Measurements from ENCODE around the gene TIAM1. TPM values are rescaled to one million over a fixed set of nuclear protein-coding genes. Genes with fewer than 3 reads are reported as not detected.

The TIAM1 gene
- total and polyA plus RNA-seq, 4 experiments from 2014 or later, result 22.5 to 104 (median 67.4) TPM

DNA sequence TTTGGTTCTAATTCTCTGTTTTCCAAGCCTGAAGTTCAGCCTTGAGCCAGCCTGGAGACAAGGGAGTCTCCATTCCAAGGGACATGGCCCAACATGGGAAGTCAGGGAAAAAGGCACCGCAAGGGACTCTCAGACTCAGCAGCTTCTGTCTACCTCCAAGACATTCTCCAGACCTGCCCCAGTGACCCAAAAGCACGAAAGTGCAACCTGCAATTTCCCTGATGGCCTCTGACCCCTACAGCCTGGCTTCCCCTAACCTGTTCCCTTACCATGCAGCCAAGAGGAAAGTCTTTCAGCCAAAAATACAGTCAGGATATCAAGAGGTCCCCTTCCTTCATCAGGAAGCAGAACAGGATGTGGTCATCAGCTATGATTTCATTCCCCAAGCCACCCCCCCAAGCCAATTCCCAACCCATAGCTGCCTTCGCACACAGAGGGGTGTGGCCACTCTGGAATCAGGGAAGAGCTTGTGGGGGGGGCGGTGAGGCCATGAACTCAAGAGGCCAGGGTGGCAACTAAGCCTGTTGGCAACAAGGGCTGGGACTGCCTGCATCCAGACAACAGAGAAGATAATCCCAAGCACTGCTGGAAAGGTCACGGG, 59.2 kb downstream of the TIAM1 start:
- Mint-ChIP-seq H3K36me3 (peaks cover 4 to 14% of the 10 kb centered on the region in 2 donors), H3K4me1 (peaks cover 22 to 43% (median 28%) of the 10 kb centered on the region in 4 donors), H3K4me3 (peak overlapping the region in 1 of 8 donors; percentile 46), H3K27me3 (no peaks in the 10 kb centered on the region), H3K9me3 (peaks cover 3 to 15% (median 10%) of the 10 kb centered on the region in 8 donors), H3K27ac (peak overlapping the region in 3 of 7 donors; percentile 29 to 72 (median 43))
- Histone ChIP-seq H3K9me3 (ENCODE audit: control insufficient read depth in 1 of 2, low read length in 2 of 2) (no peaks in the 10 kb centered on the region), H3K27me3 (ENCODE audit: insufficient read depth, low read length) (no peaks in the 10 kb centered on the region), H3K4me3 (ENCODE audit: low read length in 2 of 2) (no peak overlapping the region), H3K36me3 (ENCODE audit: insufficient read depth, low read length) (no peaks in the 10 kb centered on the region), H3K27ac (ENCODE audit: low read depth, low read length) (no peak overlapping the region), H3K4me1 (ENCODE audit: insufficient read depth, low read length) (peaks cover 13% of the 10 kb centered on the region)
- ChIA-PET POLR2A (ENCODE audit: partially characterized antibody) (no interaction called here), CTCF (ENCODE audit: partially characterized antibody) (interaction anchor here (0.9 kb wide), 1 partner anchor 97 kb away, joined by 3 read pairs; no protein-coding TSS in a partner anchor)
- intact Hi-C loops (cut with micrococcal nuclease), result no loop called here
- peak in 1 of 5 donors; percentile 26 for DNase-seq

- intact Hi-C loops (cut with micrococcal nuclease), result no loop called here
- peaks cover 20 to 43% (median 28%) of the 10 kb centered on the region in 4 donors for H3K4me1 Mint-ChIP-seq
- H3K4me3 Mint-ChIP-seq, result peak overlapping the region in 6 of 8 donors; percentile 21 to 59 (median 39)
- Histone ChIP-seq H3K4me1 (ENCODE audit: insufficient read depth, low read length) (peaks cover 13% of the 10 kb centered on the region), H3K36me3 (ENCODE audit: insufficient read depth, low read length) (no peaks in the 10 kb centered on the region), H3K4me3 (ENCODE audit: low read length in 2 of 2) (no peak overlapping the region), H3K27ac (ENCODE audit: low read depth, low read length) (no peak overlapping the region), H3K9me3 (ENCODE audit: control insufficient read depth in 1 of 2, low read length in 2 of 2) (no peaks in the 10 kb centered on the region), H3K27me3 (ENCODE audit: insufficient read depth, low read length) (no peaks in the 10 kb centered on the region)
- no peaks in the 10 kb centered on the region for H3K27me3 Mint-ChIP-seq
- ChIA-PET POLR2A (ENCODE audit: partially characterized antibody) (interaction anchor here (1.0 to 1.3 kb wide), 3 partner anchors 10 to 276 kb away, joined by 3 to 7 read pairs (median 3); no protein-coding TSS in a partner anchor), CTCF (ENCODE audit: partially characterized antibody) (no interaction called here)
- peaks cover 3 to 10% (median 7%) of the 10 kb centered on the region in 8 donors for H3K9me3 Mint-ChIP-seq
- peak overlapping the region in 4 of 7 donors; percentile 48 to 81 (median 72) for H3K27ac Mint-ChIP-seq
- DNase-seq, result peak; percentile 25 to 52 (median 40)
- H3K36me3 Mint-ChIP-seq, result peaks cover 4 to 8% of the 10 kb centered on the region in 2 donors
Observed at GRCh38 chr21:31283025-31283424, 61.0 kb downstream of the TIAM1 start.

- H3K27me3 ChIP-seq (ENCODE audit: insufficient read depth, low read length), result no peaks in the 10 kb centered on the region
- H3K4me3 Mint-ChIP-seq, result peak overlapping the region in 6 of 8 donors; percentile 18 to 59 (median 32)
- H3K27ac ChIP-seq (ENCODE audit: low read depth, low read length), result no peak overlapping the region
- peaks cover 18 to 39% (median 27%) of the 10 kb centered on the region in 4 donors for H3K4me1 Mint-ChIP-seq
- peaks cover 13% of the 10 kb centered on the region for H3K4me1 ChIP-seq (ENCODE audit: insufficient read depth, low read length)
- no peak for DNase-seq
- no peak overlapping the region for H3K4me3 ChIP-seq (ENCODE audit: low read length in 2 of 2)
- CTCF ChIA-PET (ENCODE audit: partially characterized antibody), result no interaction called here
- intact Hi-C loops (cut with micrococcal nuclease), result no loop called here
- no peaks in the 10 kb centered on the region for H3K36me3 ChIP-seq (ENCODE audit: insufficient read depth, low read length)
- POLR2A ChIA-PET (ENCODE audit: partially characterized antibody), result interaction anchor here (1.0 to 1.3 kb wide), 2 partner anchors 9 to 277 kb away, joined by 3 to 7 read pairs; no protein-coding TSS in a partner anchor
- peak overlapping the region in 5 of 7 donors; percentile 14 to 81 (median 70) for H3K27ac Mint-ChIP-seq
- peaks cover 0 to 2% of the 10 kb centered on the region in 2 donors for H3K36me3 Mint-ChIP-seq
- H3K9me3 Mint-ChIP-seq, result peaks cover 0 to 4% (median under 1%) of the 10 kb centered on the region in 8 donors
- H3K27me3 Mint-ChIP-seq, result no peaks in the 10 kb centered on the region
- H3K9me3 ChIP-seq (ENCODE audit: control insufficient read depth in 1 of 2, low read length in 2 of 2), result no peaks in the 10 kb centered on the region
Observed at GRCh38 chr21:31282095-31282709, 61.9 kb downstream of the TIAM1 start.

GRCh38 chr21:31281561-31281960, 62.5 kb downstream of the TIAM1 start:
- Histone ChIP-seq H3K4me1 (ENCODE audit: insufficient read depth, low read length) (peaks cover 13% of the 10 kb centered on the region), H3K9me3 (ENCODE audit: control insufficient read depth in 1 of 2, low read length in 2 of 2) (no peaks in the 10 kb centered on the region), H3K36me3 (ENCODE audit: insufficient read depth, low read length) (no peaks in the 10 kb centered on the region), H3K27ac (ENCODE audit: low read depth, low read length) (no peak overlapping the region), H3K27me3 (ENCODE audit: insufficient read depth, low read length) (no peaks in the 10 kb centered on the region), H3K4me3 (ENCODE audit: low read length in 2 of 2) (no peak overlapping the region)
- peaks cover 18 to 38% (median 28%) of the 10 kb centered on the region in 4 donors for H3K4me1 Mint-ChIP-seq
- no peak for DNase-seq
- no peaks in the 10 kb centered on the region for H3K27me3 Mint-ChIP-seq
- peak overlapping the region in 4 of 7 donors; percentile 13 to 85 (median 71) for H3K27ac Mint-ChIP-seq
- CTCF ChIA-PET (ENCODE audit: partially characterized antibody), result no interaction called here
- POLR2A ChIA-PET (ENCODE audit: partially characterized antibody), result no interaction called here
- no peaks in the 10 kb centered on the region for H3K36me3 Mint-ChIP-seq
- intact Hi-C loops (cut with micrococcal nuclease), result no loop called here
- peak overlapping the region in 3 of 8 donors; percentile 11 to 55 (median 45) for H3K4me3 Mint-ChIP-seq
- peaks cover 0 to 4% (median 0%) of the 10 kb centered on the region in 8 donors for H3K9me3 Mint-ChIP-seq

GRCh38 chr21:31279986-31280385, 64.1 kb downstream of the TIAM1 start:
- H3K27ac ChIP-seq (ENCODE audit: low read depth, low read length), result no peak overlapping the region
- Mint-ChIP-seq H3K27ac (no peak overlapping the region), H3K9me3 (peaks cover 0 to 4% (median 0%) of the 10 kb centered on the region in 8 donors), H3K4me1 (peaks cover 18 to 33% (median 27%) of the 10 kb centered on the region in 4 donors), H3K36me3 (peaks cover 0 to 3% of the 10 kb centered on the region in 2 donors), H3K27me3 (no peaks in the 10 kb centered on the region), H3K4me3 (no peak overlapping the region)
- no peak overlapping the region for H3K4me3 ChIP-seq (ENCODE audit: low read length in 2 of 2)
- H3K4me1 ChIP-seq (ENCODE audit: insufficient read depth, low read length), result peaks cover 13% of the 10 kb centered on the region
- no peaks in the 10 kb centered on the region for H3K27me3 ChIP-seq (ENCODE audit: insufficient read depth, low read length)
- intact Hi-C loops (cut with micrococcal nuclease), result no loop called here
- POLR2A ChIA-PET (ENCODE audit: partially characterized antibody), result no interaction called here
- H3K9me3 ChIP-seq (ENCODE audit: control insufficient read depth in 1 of 2, low read length in 2 of 2), result no peaks in the 10 kb centered on the region
- DNase-seq, result no peak
- no peaks in the 10 kb centered on the region for H3K36me3 ChIP-seq (ENCODE audit: insufficient read depth, low read length)
- CTCF ChIA-PET (ENCODE audit: partially characterized antibody), result interaction anchor here (1.0 kb wide), 1 partner anchor 14 kb away, joined by 3 read pairs; no protein-coding TSS in a partner anchor

DNA sequence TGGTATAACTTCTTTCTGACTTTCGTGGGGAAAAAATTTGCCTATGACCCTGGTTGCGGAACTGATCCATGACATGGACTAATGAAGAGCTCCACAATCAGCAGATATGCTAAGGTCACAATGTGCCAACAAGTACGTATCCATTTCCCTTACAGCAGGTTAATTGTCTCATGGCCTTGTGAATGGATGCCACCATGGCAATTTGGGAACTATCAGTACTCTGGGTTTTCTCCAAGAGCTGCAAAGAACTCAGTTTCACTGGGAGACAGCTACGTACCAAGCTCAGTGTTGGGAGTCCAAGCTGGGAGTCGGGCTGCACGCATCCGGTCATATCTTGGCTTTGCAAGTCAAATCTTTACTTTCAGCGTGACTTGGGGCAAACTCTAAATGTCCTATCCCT, 64.8 kb downstream of the TIAM1 start:
- no peaks in the 10 kb centered on the region for H3K27me3 Mint-ChIP-seq
- Histone ChIP-seq H3K4me1 (ENCODE audit: insufficient read depth, low read length) (peaks cover 13% of the 10 kb centered on the region), H3K4me3 (ENCODE audit: low read length in 2 of 2) (no peak overlapping the region), H3K27ac (ENCODE audit: low read depth, low read length) (no peak overlapping the region), H3K36me3 (ENCODE audit: insufficient read depth, low read length) (no peaks in the 10 kb centered on the region), H3K9me3 (ENCODE audit: control insufficient read depth in 1 of 2, low read length in 2 of 2) (no peaks in the 10 kb centered on the region), H3K27me3 (ENCODE audit: insufficient read depth, low read length) (no peaks in the 10 kb centered on the region)
- ChIA-PET CTCF (ENCODE audit: partially characterized antibody) (interaction anchor here (1.0 kb wide), 1 partner anchor 15 kb away, joined by 3 read pairs; no protein-coding TSS in a partner anchor), POLR2A (ENCODE audit: partially characterized antibody) (no interaction called here)
- H3K4me1 Mint-ChIP-seq, result peaks cover 15 to 28% (median 25%) of the 10 kb centered on the region in 4 donors
- no peak for DNase-seq
- intact Hi-C loops (cut with micrococcal nuclease), result no loop called here
- peaks cover 0 to 4% (median 0%) of the 10 kb centered on the region in 8 donors for H3K9me3 Mint-ChIP-seq
- no peak overlapping the region for H3K27ac Mint-ChIP-seq
- H3K36me3 Mint-ChIP-seq, result peaks cover 0 to 3% of the 10 kb centered on the region in 2 donors
- no peak overlapping the region for H3K4me3 Mint-ChIP-seq

DNA sequence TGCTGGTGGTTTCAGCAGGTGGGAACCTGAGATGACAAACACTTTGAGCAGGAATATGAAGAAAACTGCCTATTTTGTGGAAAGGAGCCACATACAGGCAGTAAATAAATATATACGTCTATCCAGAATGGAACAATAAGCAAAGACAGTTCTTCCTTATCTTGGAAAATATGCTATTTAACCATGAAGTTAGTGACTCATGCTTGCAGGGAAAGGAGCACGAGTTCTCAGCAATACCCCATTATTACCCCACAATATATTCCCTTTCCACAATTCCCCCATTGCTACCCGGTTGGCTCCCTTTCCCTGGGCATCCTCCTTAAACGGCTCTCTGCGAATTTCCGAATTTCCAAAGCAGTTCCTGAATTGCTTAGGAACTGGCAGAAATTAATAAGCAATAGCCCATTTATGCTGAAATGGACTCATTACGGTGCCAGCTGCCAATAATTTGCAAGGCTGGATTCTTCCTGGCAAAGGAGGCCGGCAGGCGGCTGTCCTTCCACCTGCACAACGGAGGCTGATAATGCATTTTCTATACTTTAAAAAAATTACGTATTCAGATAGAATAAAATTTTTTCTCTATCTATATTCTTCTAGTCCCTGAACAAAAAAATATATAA, 65.4 kb downstream of the TIAM1 start:
- Histone ChIP-seq H3K27ac (ENCODE audit: low read depth, low read length) (no peak overlapping the region), H3K27me3 (ENCODE audit: insufficient read depth, low read length) (no peaks in the 10 kb centered on the region), H3K36me3 (ENCODE audit: insufficient read depth, low read length) (no peaks in the 10 kb centered on the region), H3K9me3 (ENCODE audit: control insufficient read depth in 1 of 2, low read length in 2 of 2) (no peaks in the 10 kb centered on the region), H3K4me1 (ENCODE audit: insufficient read depth, low read length) (peaks cover 13% of the 10 kb centered on the region), H3K4me3 (ENCODE audit: low read length in 2 of 2) (no peak overlapping the region)
- Mint-ChIP-seq H3K27ac (no peak overlapping the region), H3K9me3 (peaks cover 0 to 4% (median 2%) of the 10 kb centered on the region in 8 donors), H3K36me3 (peaks cover 0 to 3% of the 10 kb centered on the region in 2 donors), H3K4me1 (peaks cover 11 to 24% (median 20%) of the 10 kb centered on the region in 4 donors), H3K27me3 (no peaks in the 10 kb centered on the region), H3K4me3 (no peak overlapping the region)
- no peak for DNase-seq
- intact Hi-C loops (cut with micrococcal nuclease), result no loop called here
- ChIA-PET POLR2A (ENCODE audit: partially characterized antibody) (no interaction called here), CTCF (ENCODE audit: partially characterized antibody) (no interaction called here)

Measured in CD4-positive, alpha-beta memory T cell (primary cell).